OCI-LY1 (cell line): ENCODE data around the gene CHCHD6.
"Not testable (repeated sequence)": the region's sequence is repeated elsewhere in the genome, so short reads cannot be mapped to it uniquely, and the experiment has no call there.

Experiments used
- EZH2 ChIP-seq: fragments of 200-600 bp; sonication (generic), shearing (Covaris generic); IDR thresholded peaks from 2 replicates; pipeline ENCODE4 v1.8.0; 2017; ENCODE audit warnings: borderline replicate concordance, mixed run types, mild to moderate bottlenecking, antibody characterized with exemption, low read length, moderate library complexity, mixed read lengths
- TF ChIP-seq, protein P1 (sequence below): fragments of 200-600 bp; sonication (generic), shearing (Covaris generic); IDR thresholded peaks from 2 replicates; pipeline ENCODE4 v1.5.1; 2017; ENCODE audit warnings: mild to moderate bottlenecking, antibody characterized with exemption, low read length, moderate library complexity, mixed read lengths

GRCh38 chr3:126801312-126801711 is 97.3 kb downstream of the CHCHD6 start:
- TF ChIP-seq, protein P1, sequence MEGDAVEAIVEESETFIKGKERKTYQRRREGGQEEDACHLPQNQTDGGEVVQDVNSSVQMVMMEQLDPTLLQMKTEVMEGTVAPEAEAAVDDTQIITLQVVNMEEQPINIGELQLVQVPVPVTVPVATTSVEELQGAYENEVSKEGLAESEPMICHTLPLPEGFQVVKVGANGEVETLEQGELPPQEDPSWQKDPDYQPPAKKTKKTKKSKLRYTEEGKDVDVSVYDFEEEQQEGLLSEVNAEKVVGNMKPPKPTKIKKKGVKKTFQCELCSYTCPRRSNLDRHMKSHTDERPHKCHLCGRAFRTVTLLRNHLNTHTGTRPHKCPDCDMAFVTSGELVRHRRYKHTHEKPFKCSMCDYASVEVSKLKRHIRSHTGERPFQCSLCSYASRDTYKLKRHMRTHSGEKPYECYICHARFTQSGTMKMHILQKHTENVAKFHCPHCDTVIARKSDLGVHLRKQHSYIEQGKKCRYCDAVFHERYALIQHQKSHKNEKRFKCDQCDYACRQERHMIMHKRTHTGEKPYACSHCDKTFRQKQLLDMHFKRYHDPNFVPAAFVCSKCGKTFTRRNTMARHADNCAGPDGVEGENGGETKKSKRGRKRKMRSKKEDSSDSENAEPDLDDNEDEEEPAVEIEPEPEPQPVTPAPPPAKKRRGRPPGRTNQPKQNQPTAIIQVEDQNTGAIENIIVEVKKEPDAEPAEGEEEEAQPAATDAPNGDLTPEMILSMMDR = not testable (repeated sequence)
- not testable (repeated sequence) for TF ChIP-seq EZH2
